Astrocyte (in vitro differentiated cells and primary cell): Measurements from ENCODE around the gene ABCA4. TPM values are rescaled to one million over a fixed set of nuclear protein-coding genes. Genes with fewer than 3 reads are reported as not detected.
A peak's percentile ranks its signal among the peaks of the same experiment; 100 is the strongest.

Experiments used
- DNase-seq: peaks from one replicate; pipeline ENCODE4 v3.0.0-alpha.2; 2010; ENCODE audit warnings: low read depth
- FAIRE-seq: peaks from 2 replicates; lab custom pipeline; 2011; peaks lifted over from hg19 to GRCh38; lab: Jason Lieb, UNC
- H2AFZ ChIP-seq: 2 replicates; pipeline ENCODE4 v1.6.0; 2012; ENCODE audit warnings: low read depth, low read length, inconsistent platforms
- H3K27ac ChIP-seq: 2 replicates; pipeline ENCODE4 v1.5.1; 2011; ENCODE audit warnings: low read depth, low read length, inconsistent platforms
- H3K27me3 ChIP-seq: 2 replicates; pipeline ENCODE4 v1.6.0; 2011; ENCODE audit warnings: low read length, inconsistent platforms; ENCODE audit not compliant: insufficient read depth
- H3K36me3 ChIP-seq: 2 replicates; pipeline ENCODE4 v1.5.1; 2011; ENCODE audit warnings: low read length, inconsistent platforms; ENCODE audit not compliant: insufficient read depth
- H3K4me1 ChIP-seq: 2 replicates; pipeline ENCODE4 v1.5.1; 2011; ENCODE audit warnings: low read length, inconsistent platforms; ENCODE audit not compliant: insufficient read depth
- H3K4me2 ChIP-seq: 2 replicates; pipeline ENCODE4 v1.6.0; 2012; ENCODE audit warnings: low read length, inconsistent platforms
- H3K4me3 ChIP-seq: 2 replicates; pipeline ENCODE4 v1.5.1; 2011; ENCODE audit warnings: low read depth, mild to moderate bottlenecking, low read length, inconsistent platforms; ENCODE audit not compliant: insufficient read depth
- H3K79me2 ChIP-seq: 2 replicates; pipeline ENCODE4 v1.6.0; 2012; ENCODE audit warnings: mild to moderate bottlenecking, low read length, inconsistent platforms; ENCODE audit not compliant: insufficient read depth
- H3K9ac ChIP-seq: 2 replicates; pipeline ENCODE4 v1.6.0; 2012; ENCODE audit warnings: mild to moderate bottlenecking, low read length, inconsistent platforms
- H3K9me3 ChIP-seq: 2 replicates; pipeline ENCODE4 v1.5.1; 2012; ENCODE audit warnings: low read depth, mild to moderate bottlenecking, low read length, inconsistent platforms; ENCODE audit not compliant: insufficient read depth
- H4K20me1 ChIP-seq: 2 replicates; pipeline ENCODE4 v1.6.0; 2012; ENCODE audit warnings: low read length, inconsistent platforms; ENCODE audit not compliant: insufficient read depth
- H3K27ac Mint-ChIP-seq: one replicate; pipeline ENCODE4 v1.8.0; 2021; ENCODE audit warnings: mild to moderate bottlenecking, mixed read lengths; ENCODE audit not compliant: unreplicated experiment
- H3K27me3 Mint-ChIP-seq: one replicate; pipeline ENCODE4 v1.8.0; 2021; ENCODE audit warnings: low read depth, mixed read lengths; ENCODE audit not compliant: unreplicated experiment
- H3K36me3 Mint-ChIP-seq: one replicate; pipeline ENCODE4 v1.8.0; 2021; ENCODE audit warnings: low read depth, mixed read lengths; ENCODE audit not compliant: unreplicated experiment
- H3K4me1 Mint-ChIP-seq: one replicate; pipeline ENCODE4 v1.8.0; 2021; ENCODE audit warnings: low read depth, mixed read lengths; ENCODE audit not compliant: unreplicated experiment
- H3K4me3 Mint-ChIP-seq: one replicate; pipeline ENCODE4 v1.8.0; 2021; ENCODE audit warnings: mild to moderate bottlenecking, moderate library complexity, mixed read lengths; ENCODE audit not compliant: unreplicated experiment
- H3K9me3 Mint-ChIP-seq: one replicate; pipeline ENCODE4 v1.8.0; 2021; ENCODE audit warnings: mild to moderate bottlenecking, mixed read lengths; ENCODE audit not compliant: unreplicated experiment
- EZH2 ChIP-seq: IDR thresholded peaks from 2 replicates; pipeline ENCODE4 v1.6.1; 2012; ENCODE audit warnings: mild to moderate bottlenecking, low read length, inconsistent platforms; ENCODE audit not compliant: insufficient read depth
- total RNA-seq: library from RNA; stranded (reverse); gene quantifications from 2 replicates; pipeline ENCODE4 v1.2.1, GENCODE V29; 2021
- TF ChIP-seq, protein P1 (sequence below): IDR thresholded peaks from 2 replicates; pipeline ENCODE4 v1.5.1; 2011; ENCODE audit warnings: low read depth, mild to moderate bottlenecking, inconsistent platforms, low read length, moderate library complexity; ENCODE audit not compliant: insufficient read depth

ABCA4 gene
- total RNA-seq, 1 donor from 2014 or later: 0.20 TPM

GRCh38 chr1:94079080-94079940, 41.6 kb downstream of the ABCA4 start:
- Mint-ChIP-seq H3K27me3 (peaks cover 7% of the 10 kb centered on the region), H3K4me3 (no peak overlapping the region), H3K4me1 (peaks cover 16% of the 10 kb centered on the region), H3K36me3 (no peaks in the 10 kb centered on the region), H3K9me3 (no peaks in the 10 kb centered on the region), H3K27ac (peak overlapping the region; percentile 76)
- H3K36me3 ChIP-seq: no peaks in the 10 kb centered on the region
- H2AFZ ChIP-seq: no peak overlapping the region
- TF ChIP-seq, protein P1, sequence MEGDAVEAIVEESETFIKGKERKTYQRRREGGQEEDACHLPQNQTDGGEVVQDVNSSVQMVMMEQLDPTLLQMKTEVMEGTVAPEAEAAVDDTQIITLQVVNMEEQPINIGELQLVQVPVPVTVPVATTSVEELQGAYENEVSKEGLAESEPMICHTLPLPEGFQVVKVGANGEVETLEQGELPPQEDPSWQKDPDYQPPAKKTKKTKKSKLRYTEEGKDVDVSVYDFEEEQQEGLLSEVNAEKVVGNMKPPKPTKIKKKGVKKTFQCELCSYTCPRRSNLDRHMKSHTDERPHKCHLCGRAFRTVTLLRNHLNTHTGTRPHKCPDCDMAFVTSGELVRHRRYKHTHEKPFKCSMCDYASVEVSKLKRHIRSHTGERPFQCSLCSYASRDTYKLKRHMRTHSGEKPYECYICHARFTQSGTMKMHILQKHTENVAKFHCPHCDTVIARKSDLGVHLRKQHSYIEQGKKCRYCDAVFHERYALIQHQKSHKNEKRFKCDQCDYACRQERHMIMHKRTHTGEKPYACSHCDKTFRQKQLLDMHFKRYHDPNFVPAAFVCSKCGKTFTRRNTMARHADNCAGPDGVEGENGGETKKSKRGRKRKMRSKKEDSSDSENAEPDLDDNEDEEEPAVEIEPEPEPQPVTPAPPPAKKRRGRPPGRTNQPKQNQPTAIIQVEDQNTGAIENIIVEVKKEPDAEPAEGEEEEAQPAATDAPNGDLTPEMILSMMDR: no peak
- no peak for TF ChIP-seq EZH2
- no peak for DNase-seq
- peak; percentile 68 for FAIRE-seq
- no peak overlapping the region for H3K27ac ChIP-seq
- no peaks in the 10 kb centered on the region for H3K79me2 ChIP-seq
- peaks cover 9% of the 10 kb centered on the region for H3K4me1 ChIP-seq
- no peak overlapping the region for H3K4me2 ChIP-seq
- no peak overlapping the region for H3K4me3 ChIP-seq
- H3K9me3 ChIP-seq: no peaks in the 10 kb centered on the region
- no peaks in the 10 kb centered on the region for H3K27me3 ChIP-seq
- no peaks in the 10 kb centered on the region for H4K20me1 ChIP-seq
- H3K9ac ChIP-seq: no peak overlapping the region

GRCh38 chr1:94072840-94073522, 48.0 kb downstream of the ABCA4 start:
- Mint-ChIP-seq H3K4me3 (no peak overlapping the region), H3K27me3 (peaks cover 7% of the 10 kb centered on the region)
- FAIRE-seq: no peak

More at GRCh38 chr1:94072840-94073522, 48.0 kb downstream of the ABCA4 start:
- Histone ChIP-seq H3K27ac (no peak overlapping the region), H3K4me3 (no peak overlapping the region), H3K36me3 (no peaks in the 10 kb centered on the region), H3K79me2 (no peaks in the 10 kb centered on the region), H3K4me2 (no peak overlapping the region), H3K27me3 (no peaks in the 10 kb centered on the region), H2AFZ (no peak overlapping the region), H3K4me1 (peaks cover 19% of the 10 kb centered on the region), H4K20me1 (no peaks in the 10 kb centered on the region), H3K9ac (no peak overlapping the region), H3K9me3 (no peaks in the 10 kb centered on the region)
- Mint-ChIP-seq H3K36me3 (no peaks in the 10 kb centered on the region), H3K27ac (no peak overlapping the region), H3K4me1 (peaks cover 21% of the 10 kb centered on the region), H3K9me3 (no peaks in the 10 kb centered on the region)
- no peak for DNase-seq
- TF ChIP-seq, protein P1: no peak
- no peak for TF ChIP-seq EZH2
